Stimulated activated CD4-positive, alpha-beta T cell treated with anti-CD3 and anti-CD28 coated beads, TNF-alpha, amount 100 ng/mL, for 48 hours (primary cell): ENCODE data around the gene CCDC102B.

Experiments used
- DNase-seq, 3 donors: peaks; one replicate each; pipeline ENCODE4 v3.0.0-alpha.2; 2020; ENCODE audit warnings: low read depth in 3 of 3

CCDC102B gene

DNA sequence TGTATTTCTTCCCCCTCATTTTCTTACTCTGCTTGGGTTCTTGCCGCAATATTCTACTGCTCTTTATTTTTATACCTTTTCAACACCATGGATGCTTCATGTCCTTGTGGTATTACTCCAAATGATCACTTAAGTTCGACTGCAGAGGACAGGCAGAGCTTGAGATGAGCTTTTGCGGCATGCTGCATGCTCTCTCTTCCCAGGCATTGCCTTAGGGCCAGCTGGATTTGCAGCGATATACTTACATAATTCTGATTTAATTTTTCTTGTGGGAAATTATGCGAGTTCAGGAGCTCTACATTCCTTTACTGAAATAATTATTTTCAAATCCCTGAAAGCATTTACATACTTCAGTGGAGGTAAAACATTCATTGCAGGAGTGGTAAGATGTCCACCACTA is 288.1 kb downstream of the CCDC102B start:
- no peak for DNase-seq

DNA sequence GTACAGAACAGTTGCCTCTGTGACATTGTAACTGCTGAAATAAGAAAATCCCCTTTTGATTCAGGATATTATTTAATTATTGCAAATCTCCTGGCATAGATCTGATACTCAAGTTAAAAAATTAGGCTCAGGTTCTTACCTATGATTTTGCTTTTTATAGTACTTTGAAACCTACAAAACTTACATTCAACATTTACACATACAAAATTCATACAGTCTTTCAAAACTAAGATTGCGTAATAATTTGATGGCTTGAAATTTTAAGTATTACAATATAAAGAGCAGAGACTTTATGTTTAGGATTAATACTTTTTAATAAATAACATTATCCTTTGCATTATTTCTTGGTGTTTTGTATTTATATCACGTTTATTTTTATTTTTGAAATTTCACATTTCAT is 291.1 kb downstream of the CCDC102B start:
- DNase-seq: no peak

DNA sequence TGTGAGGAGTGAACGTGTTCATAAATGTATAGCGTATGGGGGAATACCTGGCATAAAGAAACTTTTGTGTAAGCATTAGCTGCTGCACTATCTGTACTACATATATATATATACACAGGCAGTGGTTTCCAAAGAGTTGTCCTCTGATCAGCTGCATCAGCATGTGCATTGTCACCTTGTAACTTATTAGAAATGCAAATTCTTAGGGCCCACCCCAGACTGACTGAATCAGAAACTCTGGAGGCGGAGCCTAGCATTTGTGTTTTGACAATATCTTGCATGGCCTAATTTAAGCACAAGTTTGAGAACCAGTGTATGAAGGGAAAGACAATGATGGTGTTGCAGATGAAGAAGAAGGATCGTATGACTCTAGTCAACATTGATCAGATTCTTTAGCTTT is 299.5 kb downstream of the CCDC102B start:
- no peak for DNase-seq

DNA sequence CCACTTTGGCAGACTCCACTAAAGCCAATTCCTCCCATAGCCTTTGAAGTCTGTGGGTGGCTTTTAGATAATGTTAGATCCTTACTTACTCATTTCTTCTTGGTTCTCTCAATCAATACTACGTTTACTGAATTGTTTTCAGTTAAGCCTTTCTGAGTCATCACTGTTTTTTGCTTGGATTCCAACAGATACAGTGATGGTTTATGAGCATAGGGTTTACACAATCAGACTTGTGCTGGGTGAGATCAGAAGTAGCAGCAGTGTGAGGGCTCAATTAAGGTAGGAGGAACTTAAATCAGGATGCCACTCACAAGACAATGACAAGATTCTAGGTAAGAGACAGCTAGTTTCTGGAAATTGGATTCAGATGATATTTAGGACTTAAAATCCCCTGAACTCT is 305.1 kb downstream of the CCDC102B start:
- no peak for DNase-seq
